ENCODE measurements around the gene BDKRB1.

The BDKRB1 gene

GRCh38 chr14:96212140-96212539 is 43.9 kb upstream of the BDKRB1 start:
- Histone ChIP-seq H4K20me1 (ENCODE audit: insufficient read depth, low read length) (no peaks in the 10 kb centered on the region), H3K9ac (ENCODE audit: low read length) (no peak overlapping the region), H3K36me3 (replicated peaks; ENCODE audit: low read depth, low read length) (no peaks in the 10 kb centered on the region), H3K27ac (ENCODE audit: low read length) (no peak overlapping the region), H3K9me3 (ENCODE audit: insufficient read depth, low read length) (no peaks in the 10 kb centered on the region), H3K4me1 (ENCODE audit: low read length) (no peaks in the 10 kb centered on the region), H3K4me2 (ENCODE audit: low read length) (no peak overlapping the region), H3K79me2 (ENCODE audit: low read length) (no peaks in the 10 kb centered on the region), H3K27me3 (ENCODE audit: low read depth, low read length) (peaks cover 36% of the 10 kb centered on the region; the same call in 1 of the 2 replicates), H3K4me3 (ENCODE audit: low read length) (no peak overlapping the region), H2AFZ (ENCODE audit: low read depth, low read length) (no peak overlapping the region)
- TF ChIP-seq, protein P1, sequence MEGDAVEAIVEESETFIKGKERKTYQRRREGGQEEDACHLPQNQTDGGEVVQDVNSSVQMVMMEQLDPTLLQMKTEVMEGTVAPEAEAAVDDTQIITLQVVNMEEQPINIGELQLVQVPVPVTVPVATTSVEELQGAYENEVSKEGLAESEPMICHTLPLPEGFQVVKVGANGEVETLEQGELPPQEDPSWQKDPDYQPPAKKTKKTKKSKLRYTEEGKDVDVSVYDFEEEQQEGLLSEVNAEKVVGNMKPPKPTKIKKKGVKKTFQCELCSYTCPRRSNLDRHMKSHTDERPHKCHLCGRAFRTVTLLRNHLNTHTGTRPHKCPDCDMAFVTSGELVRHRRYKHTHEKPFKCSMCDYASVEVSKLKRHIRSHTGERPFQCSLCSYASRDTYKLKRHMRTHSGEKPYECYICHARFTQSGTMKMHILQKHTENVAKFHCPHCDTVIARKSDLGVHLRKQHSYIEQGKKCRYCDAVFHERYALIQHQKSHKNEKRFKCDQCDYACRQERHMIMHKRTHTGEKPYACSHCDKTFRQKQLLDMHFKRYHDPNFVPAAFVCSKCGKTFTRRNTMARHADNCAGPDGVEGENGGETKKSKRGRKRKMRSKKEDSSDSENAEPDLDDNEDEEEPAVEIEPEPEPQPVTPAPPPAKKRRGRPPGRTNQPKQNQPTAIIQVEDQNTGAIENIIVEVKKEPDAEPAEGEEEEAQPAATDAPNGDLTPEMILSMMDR (IDR thresholded peaks at IDR 0.05; ENCODE audit: low read depth, low read length), result no peak
- no peak for TF ChIP-seq EZH2phosphoT487 (IDR thresholded peaks at IDR 0.05; ENCODE audit: low read depth)

GRCh38 chr14:96212896-96213295 is 43.1 kb upstream of the BDKRB1 start:
- Histone ChIP-seq H4K20me1 (ENCODE audit: insufficient read depth, low read length) (no peaks in the 10 kb centered on the region), H3K27ac (ENCODE audit: low read length) (no peak overlapping the region), H3K4me1 (ENCODE audit: low read length) (no peaks in the 10 kb centered on the region), H3K4me2 (ENCODE audit: low read length) (no peak overlapping the region), H3K9ac (ENCODE audit: low read length) (no peak overlapping the region), H3K79me2 (ENCODE audit: low read length) (no peaks in the 10 kb centered on the region), H3K36me3 (replicated peaks; ENCODE audit: low read depth, low read length) (no peaks in the 10 kb centered on the region), H3K9me3 (ENCODE audit: insufficient read depth, low read length) (no peaks in the 10 kb centered on the region), H3K4me3 (ENCODE audit: low read length) (no peak overlapping the region), H2AFZ (ENCODE audit: low read depth, low read length) (no peak overlapping the region), H3K27me3 (ENCODE audit: low read depth, low read length) (peaks cover 39% of the 10 kb centered on the region; the same call in 1 of the 2 replicates)
- no peak for TF ChIP-seq EZH2phosphoT487 (IDR thresholded peaks at IDR 0.05; ENCODE audit: low read depth)
- TF ChIP-seq, protein P1 (IDR thresholded peaks at IDR 0.05; ENCODE audit: low read depth, low read length), result no peak

- Histone ChIP-seq H3K27ac (ENCODE audit: low read length) (no peak overlapping the region), H3K9me3 (ENCODE audit: insufficient read depth, low read length) (no peaks in the 10 kb centered on the region), H4K20me1 (ENCODE audit: insufficient read depth, low read length) (no peaks in the 10 kb centered on the region), H3K9ac (ENCODE audit: low read length) (no peak overlapping the region), H3K4me2 (ENCODE audit: low read length) (no peak overlapping the region), H3K4me3 (ENCODE audit: low read length) (no peak overlapping the region), H3K36me3 (replicated peaks; ENCODE audit: low read depth, low read length) (no peaks in the 10 kb centered on the region), H3K4me1 (ENCODE audit: low read length) (no peaks in the 10 kb centered on the region), H3K27me3 (ENCODE audit: low read depth, low read length) (peaks cover 40% of the 10 kb centered on the region; the same call in 1 of the 2 replicates), H2AFZ (ENCODE audit: low read depth, low read length) (no peak overlapping the region), H3K79me2 (ENCODE audit: low read length) (no peaks in the 10 kb centered on the region)
- TF ChIP-seq, protein P1 (IDR thresholded peaks at IDR 0.05; ENCODE audit: low read depth, low read length), result no peak
- TF ChIP-seq EZH2phosphoT487 (IDR thresholded peaks at IDR 0.05; ENCODE audit: low read depth), result no peak
Observed at GRCh38 chr14:96213871-96214465, 42.0 kb upstream of the BDKRB1 start.

GRCh38 chr14:96214793-96215192 is 41.2 kb upstream of the BDKRB1 start:
- H2AFZ ChIP-seq (ENCODE audit: low read depth, low read length), result no peak overlapping the region
- H3K9me3 ChIP-seq (ENCODE audit: insufficient read depth, low read length), result no peaks in the 10 kb centered on the region
- no peaks in the 10 kb centered on the region for H4K20me1 ChIP-seq (ENCODE audit: insufficient read depth, low read length)
- H3K27ac ChIP-seq (ENCODE audit: low read length), result no peak overlapping the region
- no peaks in the 10 kb centered on the region for H3K4me1 ChIP-seq (ENCODE audit: low read length)
- no peak overlapping the region for H3K9ac ChIP-seq (ENCODE audit: low read length)
- H3K27me3 ChIP-seq (ENCODE audit: low read depth, low read length), result peaks cover 43% of the 10 kb centered on the region
- H3K4me3 ChIP-seq (ENCODE audit: low read length), result no peak overlapping the region
- TF ChIP-seq EZH2phosphoT487 (IDR thresholded peaks at IDR 0.05; ENCODE audit: low read depth), result no peak
- TF ChIP-seq, protein P1 (IDR thresholded peaks at IDR 0.05; ENCODE audit: low read depth, low read length), result no peak
- H3K36me3 ChIP-seq (replicated peaks; ENCODE audit: low read depth, low read length), result no peaks in the 10 kb centered on the region
- H3K4me2 ChIP-seq (ENCODE audit: low read length), result no peak overlapping the region
- H3K79me2 ChIP-seq (ENCODE audit: low read length), result no peaks in the 10 kb centered on the region

Data from OCI-LY3 (cell line).